ENCODE results near the gene ERGIC2.

ERGIC2 gene

DNA sequence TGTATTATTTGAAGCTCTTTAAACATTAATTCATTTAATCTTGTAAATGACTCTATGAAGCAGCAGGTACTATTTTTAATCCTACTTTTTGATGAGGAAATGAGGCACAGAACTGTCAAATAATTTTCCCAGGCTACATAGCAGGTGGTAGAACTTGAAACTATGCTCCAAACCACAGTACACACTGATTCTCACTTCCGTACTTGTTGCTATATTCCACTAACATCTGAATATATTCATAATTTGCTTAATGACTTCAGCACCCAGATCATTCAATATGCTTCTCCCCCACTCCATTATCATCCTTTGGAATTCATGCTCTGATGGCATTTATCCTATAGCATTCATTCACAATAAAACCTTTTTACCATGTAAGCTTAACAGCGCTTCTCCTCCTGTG is 4.9 kb downstream of the ERGIC2 start:
- TF ChIP-seq, protein P1, sequence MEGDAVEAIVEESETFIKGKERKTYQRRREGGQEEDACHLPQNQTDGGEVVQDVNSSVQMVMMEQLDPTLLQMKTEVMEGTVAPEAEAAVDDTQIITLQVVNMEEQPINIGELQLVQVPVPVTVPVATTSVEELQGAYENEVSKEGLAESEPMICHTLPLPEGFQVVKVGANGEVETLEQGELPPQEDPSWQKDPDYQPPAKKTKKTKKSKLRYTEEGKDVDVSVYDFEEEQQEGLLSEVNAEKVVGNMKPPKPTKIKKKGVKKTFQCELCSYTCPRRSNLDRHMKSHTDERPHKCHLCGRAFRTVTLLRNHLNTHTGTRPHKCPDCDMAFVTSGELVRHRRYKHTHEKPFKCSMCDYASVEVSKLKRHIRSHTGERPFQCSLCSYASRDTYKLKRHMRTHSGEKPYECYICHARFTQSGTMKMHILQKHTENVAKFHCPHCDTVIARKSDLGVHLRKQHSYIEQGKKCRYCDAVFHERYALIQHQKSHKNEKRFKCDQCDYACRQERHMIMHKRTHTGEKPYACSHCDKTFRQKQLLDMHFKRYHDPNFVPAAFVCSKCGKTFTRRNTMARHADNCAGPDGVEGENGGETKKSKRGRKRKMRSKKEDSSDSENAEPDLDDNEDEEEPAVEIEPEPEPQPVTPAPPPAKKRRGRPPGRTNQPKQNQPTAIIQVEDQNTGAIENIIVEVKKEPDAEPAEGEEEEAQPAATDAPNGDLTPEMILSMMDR (IDR thresholded peaks at IDR 0.05; ENCODE audit: low read depth, low read length, missing control alignments): no peak
- DNase-seq (ENCODE audit: low read depth): no peak
- H3K4me3 ChIP-seq (ENCODE audit: low read depth, low read length): no peak overlapping the region

GRCh38 chr12:29374913-29375312 is 6.1 kb downstream of the ERGIC2 start:
- H3K4me3 ChIP-seq (ENCODE audit: low read depth, low read length): no peak overlapping the region
- no peak for DNase-seq (ENCODE audit: low read depth)
- TF ChIP-seq, protein P1 (IDR thresholded peaks at IDR 0.05; ENCODE audit: low read depth, low read length, missing control alignments): no peak

DNA sequence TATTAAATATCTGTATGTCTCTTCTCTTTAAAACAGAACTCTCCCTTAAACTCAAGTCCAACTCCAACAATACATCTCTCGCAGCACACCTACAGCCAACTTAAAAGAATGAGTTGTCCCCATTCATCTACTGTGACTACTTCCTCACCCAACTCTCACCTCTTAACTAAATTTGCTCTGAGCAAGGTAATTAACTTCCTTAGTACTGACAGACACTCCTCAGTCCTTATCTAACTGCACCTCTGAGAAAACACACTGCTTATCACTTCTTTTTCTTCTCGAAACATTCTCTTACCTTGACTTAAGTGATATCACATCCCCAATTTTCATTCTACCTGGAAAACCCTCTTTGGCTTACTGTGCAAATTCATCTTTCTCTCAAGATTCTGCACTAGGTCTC is 7.0 kb downstream of the ERGIC2 start:
- TF ChIP-seq, protein P1 (IDR thresholded peaks at IDR 0.05; ENCODE audit: low read depth, low read length, missing control alignments): no peak
- no peak overlapping the region for H3K4me3 ChIP-seq (ENCODE audit: low read depth, low read length)
- no peak for DNase-seq (ENCODE audit: low read depth)

- no peak for DNase-seq (ENCODE audit: low read depth)
- no peak overlapping the region for H3K4me3 ChIP-seq (ENCODE audit: low read depth, low read length)
- TF ChIP-seq, protein P1 (IDR thresholded peaks at IDR 0.05; ENCODE audit: low read depth, low read length, missing control alignments): no peak
Measured at GRCh38 chr12:29365091-29365490, 15.9 kb downstream of the ERGIC2 start.

DNA sequence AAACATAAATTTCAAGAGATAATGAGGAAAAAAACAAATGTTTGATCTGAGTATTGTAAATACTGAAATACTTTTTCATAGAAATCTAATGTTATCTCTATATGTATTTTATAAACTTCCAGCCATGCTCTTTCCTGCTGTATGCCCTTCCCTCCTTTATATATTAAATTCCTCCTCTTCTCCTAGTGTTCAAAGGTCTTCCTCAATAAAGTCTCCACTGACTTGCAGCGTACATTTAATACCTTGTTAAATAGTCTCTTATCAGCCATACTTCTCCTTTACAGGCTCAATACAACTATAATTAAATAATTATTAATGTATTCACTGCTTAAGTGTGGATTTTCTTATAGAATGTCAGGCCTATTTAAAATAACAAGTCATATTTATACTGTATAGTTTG is 26.0 kb downstream of the ERGIC2 start:
- H3K4me3 ChIP-seq (ENCODE audit: low read depth, low read length): no peak overlapping the region
- TF ChIP-seq, protein P1 (IDR thresholded peaks at IDR 0.05; ENCODE audit: low read depth, low read length, missing control alignments): no peak
- DNase-seq (ENCODE audit: low read depth): no peak

DNA sequence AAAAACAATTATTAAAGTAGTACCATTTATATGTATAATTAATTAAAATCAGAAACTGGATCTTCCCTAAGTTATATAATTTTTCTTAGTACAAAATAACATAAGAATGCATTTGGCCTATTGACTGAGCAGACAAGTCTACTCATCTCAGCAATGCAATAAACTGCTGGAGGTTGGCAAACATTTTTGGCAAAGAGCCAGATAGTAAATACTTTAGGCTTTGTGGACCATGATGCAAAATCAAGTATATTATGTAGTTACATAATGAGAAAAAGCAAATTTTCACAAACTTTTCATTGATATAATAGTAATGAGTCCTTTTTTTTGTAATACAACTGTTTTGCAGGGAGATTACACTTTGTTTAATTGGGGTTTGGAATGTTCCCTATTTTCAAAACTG is 30.9 kb downstream of the ERGIC2 start:
- DNase-seq (ENCODE audit: low read depth): no peak
- H3K4me3 ChIP-seq (ENCODE audit: low read depth, low read length): no peak overlapping the region
- TF ChIP-seq, protein P1 (IDR thresholded peaks at IDR 0.05; ENCODE audit: low read depth, low read length, missing control alignments): no peak

DNA sequence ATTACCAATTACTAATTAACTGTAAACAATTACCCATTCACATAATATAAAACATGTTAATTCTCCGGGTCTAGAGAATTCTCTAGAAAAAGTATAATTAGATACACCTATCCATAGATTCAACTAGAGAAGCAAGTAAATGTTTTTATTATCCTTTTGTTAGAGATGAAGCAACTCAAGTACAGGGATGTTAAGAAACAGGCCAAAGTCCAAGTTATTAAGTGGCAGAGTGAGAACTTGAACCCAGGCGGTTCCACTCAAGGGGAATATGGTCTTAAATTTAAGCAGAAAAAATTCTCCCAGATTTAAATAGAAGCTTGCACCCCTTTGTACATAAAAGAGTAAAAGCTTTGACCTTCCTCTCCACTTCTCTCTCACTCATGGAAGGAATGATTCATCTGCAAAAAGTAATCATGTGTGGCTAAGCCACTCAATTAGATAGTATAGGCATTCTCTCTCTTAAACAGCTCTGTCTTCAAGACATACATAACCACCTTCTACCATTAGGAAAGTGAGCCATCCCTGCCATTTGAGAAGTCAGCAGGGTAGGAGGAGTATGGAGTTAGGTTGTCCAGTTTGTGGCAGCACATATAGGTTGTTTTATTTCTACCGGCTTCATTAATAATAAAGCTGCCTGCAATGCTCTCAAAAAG is 34.1 kb downstream of the ERGIC2 start:
- DNase-seq (ENCODE audit: low read depth): no peak
- H3K4me3 ChIP-seq (ENCODE audit: low read depth, low read length): no peak overlapping the region
- TF ChIP-seq, protein P1 (IDR thresholded peaks at IDR 0.05; ENCODE audit: low read depth, low read length, missing control alignments): no peak
